GM12891 (cell line): ENCODE data around the gene CTNND2.

Source experiments
- POLR2A ChIP-seq: IDR thresholded peaks from 2 replicates; pipeline ENCODE4 v1.6.1; 2011; ENCODE audit warnings: low read depth, low read length, control low read depth
- POLR2AphosphoS5 ChIP-seq: IDR thresholded peaks from 2 replicates; pipeline ENCODE4 v1.6.1; 2011; ENCODE audit warnings: low read depth, low read length, control low read depth
- SPI1 ChIP-seq: IDR thresholded peaks from 2 replicates; pipeline ENCODE4 v1.6.1; 2011; ENCODE audit warnings: low read depth, low read length, control low read depth
- TAF1 ChIP-seq: IDR thresholded peaks from 2 replicates; pipeline ENCODE4 v1.6.1; 2011; ENCODE audit warnings: low read depth, low read length, control low read depth

GRCh38 chr5:11687498-11687897, 216.7 kb downstream of the CTNND2 start:
- TF ChIP-seq TAF1 (no peak), POLR2A (no peak), POLR2AphosphoS5 (no peak), SPI1 (no peak)
